Fibroblast of lung (primary cell): ENCODE results near the gene GPR180. TPM values are rescaled to one million over a fixed set of nuclear protein-coding genes. Genes with fewer than 3 reads are reported as not detected.
A peak's percentile ranks its signal among the peaks of the same experiment; 100 is the strongest.

Source experiments
- DNase-seq, 2 donors: peaks; one replicate each; pipeline versions ENCODE4 v3.0.0 to v3.0.0-alpha.2; 2010; ENCODE audit warnings: low read depth in 2 of 2
- H2AFZ ChIP-seq: 2 replicates; pipeline ENCODE4 v1.5.1; 2012; ENCODE audit warnings: low read length, control low read depth, inconsistent platforms
- H3K27ac ChIP-seq: 2 replicates; pipeline ENCODE4 v1.5.1; 2011; ENCODE audit warnings: low read length, control low read depth; ENCODE audit not compliant: insufficient read depth
- H3K27me3 ChIP-seq: 2 replicates; pipeline ENCODE4 v1.5.1; 2011; ENCODE audit warnings: mild to moderate bottlenecking, low read length; ENCODE audit not compliant: control insufficient read depth, insufficient read depth
- H3K36me3 ChIP-seq: 2 replicates; pipeline ENCODE4 v1.5.1; 2011; ENCODE audit warnings: low read length; ENCODE audit not compliant: control insufficient read depth, insufficient read depth
- H3K4me1 ChIP-seq: 2 replicates; pipeline ENCODE4 v1.5.1; 2011; ENCODE audit warnings: low read length; ENCODE audit not compliant: control insufficient read depth, insufficient read depth; ENCODE audit errors: extremely low read depth
- H3K4me2 ChIP-seq: 2 replicates; pipeline ENCODE4 v1.5.1; 2011; ENCODE audit warnings: low read length, control low read depth; ENCODE audit not compliant: insufficient read depth; ENCODE audit errors: extremely low read depth
- H3K4me3 ChIP-seq, 4 experiments: fragments of 200-600 bp in 1 of 4; sonication (generic) in 1 of 4; replicated peaks in 1 of 4; 2 replicates each; pipeline ENCODE4 v1.5.1; 2011 to 2016; ENCODE audit warnings: low read length in 4 of 4, low read depth in 3 of 4, mild to moderate bottlenecking in 3 of 4, control low read depth in 2 of 4, inconsistent platforms in 1 of 4, mixed read lengths in 1 of 4; ENCODE audit not compliant: insufficient read depth in 1 of 4; ENCODE audit errors: control extremely low read depth in 1 of 4
- H3K79me2 ChIP-seq: 2 replicates; pipeline ENCODE4 v1.5.1; 2012; ENCODE audit warnings: mild to moderate bottlenecking, low read length, inconsistent platforms; ENCODE audit not compliant: control insufficient read depth, insufficient read depth
- H3K9ac ChIP-seq: 2 replicates; pipeline ENCODE4 v1.5.1; 2011; ENCODE audit warnings: mild to moderate bottlenecking, low read length, control low read depth; ENCODE audit not compliant: insufficient read depth
- H3K9me3 ChIP-seq: 2 replicates; pipeline ENCODE4 v1.5.1; 2012; ENCODE audit warnings: low read depth, low read length; ENCODE audit not compliant: control insufficient read depth, insufficient read depth
- H4K20me1 ChIP-seq: 2 replicates; pipeline ENCODE4 v1.5.1; 2011; ENCODE audit warnings: low read length; ENCODE audit not compliant: control insufficient read depth, insufficient read depth; ENCODE audit errors: extremely low read depth
- EZH2 ChIP-seq: IDR thresholded peaks from 2 replicates; pipeline ENCODE4 v1.5.1; 2012; ENCODE audit warnings: low read length, control low read depth, mild to moderate bottlenecking; ENCODE audit errors: missing control alignments
- polyA plus RNA-seq, 2 donors: library from polyadenylated mRNA; depleted of rRNA in 1 of 2; stranded (reverse) in 1 of 2; unstranded in 1 of 2; fragments of >200 nt; gene quantifications; 2 replicates each; pipeline ENCODE4 v1.2.1, GENCODE V29; 2011 to 2012; ENCODE audit warnings: missing spikeins in 1 of 2
- total RNA-seq: library from RNA; depleted of rRNA; stranded (reverse); fragments of >200 nt; gene quantifications from 2 replicates; pipeline ENCODE4 v1.2.1, GENCODE V29; 2014
- TF ChIP-seq, protein P1 (sequence below), 2 donors: IDR thresholded peaks in 1 of 2; conservative IDR thresholded peaks in 1 of 2; 1 replicate in 1 of 2; 2 replicates in 1 of 2; pipeline ENCODE4 v1.5.1; 2011 to 2012; ENCODE audit warnings: low read length in 2 of 2, control low read depth in 1 of 2, inconsistent platforms in 1 of 2, low read depth in 1 of 2, mild to moderate bottlenecking in 1 of 2

Gene GPR180
- total and polyA plus RNA-seq, 2 donors (not counting 1 experiment from before 2014, with no cell fraction given), result 9.0 to 12.1 TPM

DNA sequence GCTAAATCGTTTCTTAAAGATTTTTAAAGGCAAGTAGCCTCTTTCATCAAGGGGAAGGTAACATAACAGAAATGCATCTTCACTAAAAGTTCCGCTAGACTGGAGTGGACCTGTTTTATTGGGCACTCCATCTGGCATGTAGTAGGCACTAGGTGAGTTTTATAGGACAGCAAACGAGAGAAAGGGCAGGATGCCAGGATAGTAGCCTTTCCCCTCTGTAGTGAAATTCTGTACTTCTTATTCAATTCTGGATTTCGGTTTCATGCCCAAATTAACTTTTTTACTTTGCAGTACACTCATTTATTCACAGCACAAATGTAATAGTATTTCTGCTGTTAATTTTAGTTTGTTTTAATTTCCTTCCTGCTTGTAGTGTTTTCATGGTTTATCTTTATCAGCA is 45.2 kb downstream of the GPR180 start:
- H3K4me1 ChIP-seq, result peaks cover 3% of the 10 kb centered on the region
- H3K27me3 ChIP-seq, result no peaks in the 10 kb centered on the region
- H3K4me3 ChIP-seq, result no peak overlapping the region
- H3K36me3 ChIP-seq, result no peaks in the 10 kb centered on the region
- no peak for TF ChIP-seq EZH2
- TF ChIP-seq, protein P1, sequence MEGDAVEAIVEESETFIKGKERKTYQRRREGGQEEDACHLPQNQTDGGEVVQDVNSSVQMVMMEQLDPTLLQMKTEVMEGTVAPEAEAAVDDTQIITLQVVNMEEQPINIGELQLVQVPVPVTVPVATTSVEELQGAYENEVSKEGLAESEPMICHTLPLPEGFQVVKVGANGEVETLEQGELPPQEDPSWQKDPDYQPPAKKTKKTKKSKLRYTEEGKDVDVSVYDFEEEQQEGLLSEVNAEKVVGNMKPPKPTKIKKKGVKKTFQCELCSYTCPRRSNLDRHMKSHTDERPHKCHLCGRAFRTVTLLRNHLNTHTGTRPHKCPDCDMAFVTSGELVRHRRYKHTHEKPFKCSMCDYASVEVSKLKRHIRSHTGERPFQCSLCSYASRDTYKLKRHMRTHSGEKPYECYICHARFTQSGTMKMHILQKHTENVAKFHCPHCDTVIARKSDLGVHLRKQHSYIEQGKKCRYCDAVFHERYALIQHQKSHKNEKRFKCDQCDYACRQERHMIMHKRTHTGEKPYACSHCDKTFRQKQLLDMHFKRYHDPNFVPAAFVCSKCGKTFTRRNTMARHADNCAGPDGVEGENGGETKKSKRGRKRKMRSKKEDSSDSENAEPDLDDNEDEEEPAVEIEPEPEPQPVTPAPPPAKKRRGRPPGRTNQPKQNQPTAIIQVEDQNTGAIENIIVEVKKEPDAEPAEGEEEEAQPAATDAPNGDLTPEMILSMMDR (conservative IDR thresholded peaks at IDR 0.05 in 1 of 2, IDR thresholded peaks at IDR 0.05 in 1 of 2; ENCODE audit: low read depth in 1 of 2, low read length in 2 of 2), result no peak
- H3K9me3 ChIP-seq, result no peaks in the 10 kb centered on the region
- no peaks in the 10 kb centered on the region for H4K20me1 ChIP-seq
- H3K9ac ChIP-seq, result no peak overlapping the region
- DNase-seq, result no peak
- H3K27ac ChIP-seq, result no peak overlapping the region
- no peak overlapping the region for H2AFZ ChIP-seq
- no peak overlapping the region for H3K4me2 ChIP-seq
- no peaks in the 10 kb centered on the region for H3K79me2 ChIP-seq

- H3K27ac ChIP-seq, result peak overlapping the region; percentile 34
Measured at GRCh38 chr13:94656176-94656575, 54.5 kb downstream of the GPR180 start.

GRCh38 chr13:94656766-94657165 is 55.1 kb downstream of the GPR180 start:
- Histone ChIP-seq H3K79me2 (no peaks in the 10 kb centered on the region), H3K27me3 (peaks cover 5% of the 10 kb centered on the region), H3K4me1 (peaks cover 8% of the 10 kb centered on the region), H3K36me3 (no peaks in the 10 kb centered on the region), H4K20me1 (no peaks in the 10 kb centered on the region), H3K4me2 (no peak overlapping the region), H3K9ac (no peak overlapping the region), H3K9me3 (no peaks in the 10 kb centered on the region), H3K27ac (no peak overlapping the region), H2AFZ (no peak overlapping the region), H3K4me3 (no peak overlapping the region)
- no peak for TF ChIP-seq EZH2
- TF ChIP-seq, protein P1 (conservative IDR thresholded peaks at IDR 0.05 in 1 of 2, IDR thresholded peaks at IDR 0.05 in 1 of 2; ENCODE audit: low read depth in 1 of 2, low read length in 2 of 2), result peak; percentile 16 to 25
- DNase-seq, result peak; percentile 96

More at GRCh38 chr13:94656176-94656575, 54.5 kb downstream of the GPR180 start:
- Histone ChIP-seq H3K27me3 (no peaks in the 10 kb centered on the region), H3K9me3 (no peaks in the 10 kb centered on the region), H3K36me3 (no peaks in the 10 kb centered on the region), H3K4me1 (peaks cover 8% of the 10 kb centered on the region), H3K79me2 (no peaks in the 10 kb centered on the region), H4K20me1 (no peaks in the 10 kb centered on the region), H2AFZ (no peak overlapping the region), H3K4me3 (no peak overlapping the region), H3K9ac (no peak overlapping the region), H3K4me2 (no peak overlapping the region)
- TF ChIP-seq, protein P1 (conservative IDR thresholded peaks at IDR 0.05 in 1 of 2, IDR thresholded peaks at IDR 0.05 in 1 of 2; ENCODE audit: low read depth in 1 of 2, low read length in 2 of 2), result no peak
- TF ChIP-seq EZH2, result no peak
- peak; percentile 5 to 11 for DNase-seq
